CD4-positive, alpha-beta T cell treated with Interleukin-6 for 4 hours (primary cell): ENCODE measurements around the gene ARRDC3.
"Not testable (repeated sequence)": the region's sequence is repeated elsewhere in the genome, so short reads cannot be mapped to it uniquely, and the experiment has no call there.

Experiments used
- DNase-seq: peaks from one replicate; pipeline ENCODE4 v3.0.0-alpha.2; 2020; ENCODE audit warnings: mixed read lengths

ARRDC3 gene, protein sequence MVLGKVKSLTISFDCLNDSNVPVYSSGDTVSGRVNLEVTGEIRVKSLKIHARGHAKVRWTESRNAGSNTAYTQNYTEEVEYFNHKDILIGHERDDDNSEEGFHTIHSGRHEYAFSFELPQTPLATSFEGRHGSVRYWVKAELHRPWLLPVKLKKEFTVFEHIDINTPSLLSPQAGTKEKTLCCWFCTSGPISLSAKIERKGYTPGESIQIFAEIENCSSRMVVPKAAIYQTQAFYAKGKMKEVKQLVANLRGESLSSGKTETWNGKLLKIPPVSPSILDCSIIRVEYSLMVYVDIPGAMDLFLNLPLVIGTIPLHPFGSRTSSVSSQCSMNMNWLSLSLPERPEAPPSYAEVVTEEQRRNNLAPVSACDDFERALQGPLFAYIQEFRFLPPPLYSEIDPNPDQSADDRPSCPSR

DNA sequence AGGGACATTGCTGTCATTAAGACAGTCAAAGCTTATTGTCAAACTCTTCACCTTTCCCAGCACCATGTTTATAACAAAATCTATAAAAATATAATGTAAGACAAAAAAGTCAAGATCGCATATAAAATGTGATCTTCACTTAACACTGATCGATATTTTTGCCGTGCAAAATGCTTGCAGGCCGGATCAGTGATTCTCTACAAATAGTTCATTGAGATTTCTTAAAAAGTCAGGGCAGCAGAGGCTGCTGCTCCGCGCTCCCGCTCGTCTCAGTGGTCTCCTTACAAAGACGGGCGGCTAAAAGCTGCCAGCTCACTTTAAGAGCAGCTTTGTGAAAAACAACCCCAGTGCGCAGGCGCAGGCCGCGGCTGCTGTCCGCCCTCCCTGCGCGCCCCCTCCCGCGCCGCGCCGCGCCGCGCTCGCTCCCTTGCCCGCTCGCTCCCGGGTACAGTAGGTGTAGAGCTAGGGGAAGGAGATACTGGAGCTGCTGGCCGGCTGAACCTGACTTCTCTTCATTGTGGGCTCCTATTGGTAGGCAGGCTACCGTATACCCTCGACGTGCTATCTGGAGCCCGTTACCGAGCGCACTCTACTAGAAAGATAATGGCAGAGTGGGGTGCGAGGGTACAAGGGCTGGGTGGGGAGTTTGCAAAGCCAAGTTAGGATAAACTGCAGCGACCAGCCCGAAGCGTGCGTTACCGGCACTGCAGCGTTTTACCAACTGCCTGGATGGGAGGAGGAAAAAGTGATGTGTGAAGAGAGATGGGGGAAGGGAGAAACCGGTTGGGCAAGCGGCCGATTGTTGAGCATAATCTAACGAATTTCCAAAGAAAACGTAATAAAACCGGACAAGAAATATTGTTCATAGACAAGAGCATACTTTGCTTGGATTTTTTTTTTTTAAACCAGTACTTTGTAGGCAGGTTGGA lies at the start of gene ARRDC3:
Gene ARRDC3, minus strand, starts transcription at position 291 of the 929 bp plus-strand sequence. Its CDS starts 225 bp downstream, at position 66.
- peak; percentile 98 for DNase-seq

DNA sequence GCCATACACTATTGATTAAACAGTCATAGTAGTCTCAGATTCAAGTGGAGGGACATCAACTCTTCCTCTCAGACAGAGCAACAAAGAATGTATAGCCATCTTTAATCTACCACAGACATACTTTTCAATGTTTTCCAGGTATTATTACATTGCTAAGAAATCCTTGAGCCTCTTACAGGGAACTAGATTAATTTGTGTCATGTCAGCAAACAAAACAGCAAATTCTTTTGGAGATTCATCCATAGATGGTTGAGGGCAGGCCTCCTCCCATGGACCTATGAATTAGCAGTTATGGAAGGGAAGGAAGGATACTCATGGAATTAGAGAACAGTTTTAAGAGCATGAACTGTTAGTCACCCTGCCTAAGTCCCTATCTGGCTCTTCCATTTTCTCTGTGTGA lies 47.8 kb upstream of the ARRDC3 start:
- no peak for DNase-seq

DNA sequence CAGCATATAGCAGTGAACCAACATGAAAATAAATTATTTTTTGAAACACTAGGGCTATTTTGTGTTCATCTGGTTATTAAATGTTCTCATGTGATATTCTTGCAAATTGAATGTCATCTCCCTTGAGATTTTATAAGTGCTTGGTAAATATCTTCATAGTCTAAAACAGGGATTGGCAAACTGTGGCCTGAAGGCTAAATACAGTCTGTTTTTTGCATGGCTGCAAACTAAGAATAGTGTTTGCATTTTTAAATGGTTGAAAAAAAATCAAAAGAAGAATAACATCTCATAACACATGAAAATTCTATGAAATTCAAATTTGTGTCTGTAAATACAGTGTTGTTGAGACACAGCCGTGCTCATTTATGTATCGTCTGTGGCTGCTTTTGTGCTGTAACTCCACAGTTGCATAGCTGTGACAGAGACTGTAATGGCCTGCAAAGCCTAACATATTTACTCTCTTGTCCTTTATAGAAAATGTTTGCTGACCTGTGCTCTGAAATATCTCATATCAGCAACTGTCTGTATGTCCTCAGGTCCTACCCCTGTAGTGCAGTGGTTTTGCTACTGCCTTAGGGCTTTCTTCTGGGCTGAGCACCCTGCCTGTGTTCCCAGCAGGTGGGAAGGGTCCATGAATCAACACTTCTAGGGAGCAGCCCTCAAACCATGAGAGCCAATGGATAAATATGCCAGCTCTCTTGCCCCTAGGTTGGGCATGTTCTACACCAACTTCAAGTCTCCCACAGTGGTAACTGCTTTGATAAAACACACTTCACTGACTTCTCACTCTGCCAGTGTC lies 41.7 kb upstream of the ARRDC3 start:
- DNase-seq: no peak

DNA sequence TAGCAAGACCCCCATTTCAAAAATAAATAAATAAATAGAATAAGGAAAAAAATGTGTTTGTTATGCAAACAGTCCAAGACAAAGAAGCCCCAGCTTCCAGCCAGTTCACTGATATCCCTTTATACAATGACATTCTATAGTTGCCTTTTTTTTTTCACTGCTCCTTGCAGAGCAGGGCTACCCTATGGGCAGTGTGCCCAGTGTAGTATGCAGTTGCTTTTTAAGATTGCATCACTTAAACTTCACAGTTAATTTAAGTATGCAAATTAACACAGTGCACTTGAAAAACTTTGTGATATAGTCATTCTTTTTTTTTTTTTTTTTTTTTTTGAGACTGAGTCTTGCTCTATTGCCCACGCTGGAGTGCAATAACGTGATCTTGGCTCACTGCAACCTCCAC lies 40.8 kb upstream of the ARRDC3 start:
- no peak for DNase-seq

DNA sequence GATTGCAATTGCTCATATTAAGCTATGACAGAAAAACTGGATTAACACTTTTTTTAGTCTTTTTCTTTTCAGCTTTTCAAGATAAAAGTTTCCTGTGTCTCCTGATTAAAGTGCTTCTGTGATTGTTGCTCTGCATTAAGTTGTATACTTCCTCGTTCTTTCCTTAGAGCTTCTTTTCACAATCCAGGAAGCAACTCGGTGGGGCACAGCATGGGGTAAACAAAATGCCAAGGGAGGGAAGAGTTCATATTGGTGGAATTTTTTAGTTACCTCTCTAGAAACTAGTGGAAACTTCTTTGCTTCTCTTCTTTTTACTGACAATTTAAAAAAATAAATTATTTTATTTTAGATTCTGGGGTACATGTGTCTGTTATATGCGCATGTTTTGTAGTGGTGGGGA lies 37.8 kb upstream of the ARRDC3 start:
- DNase-seq: no peak

DNA sequence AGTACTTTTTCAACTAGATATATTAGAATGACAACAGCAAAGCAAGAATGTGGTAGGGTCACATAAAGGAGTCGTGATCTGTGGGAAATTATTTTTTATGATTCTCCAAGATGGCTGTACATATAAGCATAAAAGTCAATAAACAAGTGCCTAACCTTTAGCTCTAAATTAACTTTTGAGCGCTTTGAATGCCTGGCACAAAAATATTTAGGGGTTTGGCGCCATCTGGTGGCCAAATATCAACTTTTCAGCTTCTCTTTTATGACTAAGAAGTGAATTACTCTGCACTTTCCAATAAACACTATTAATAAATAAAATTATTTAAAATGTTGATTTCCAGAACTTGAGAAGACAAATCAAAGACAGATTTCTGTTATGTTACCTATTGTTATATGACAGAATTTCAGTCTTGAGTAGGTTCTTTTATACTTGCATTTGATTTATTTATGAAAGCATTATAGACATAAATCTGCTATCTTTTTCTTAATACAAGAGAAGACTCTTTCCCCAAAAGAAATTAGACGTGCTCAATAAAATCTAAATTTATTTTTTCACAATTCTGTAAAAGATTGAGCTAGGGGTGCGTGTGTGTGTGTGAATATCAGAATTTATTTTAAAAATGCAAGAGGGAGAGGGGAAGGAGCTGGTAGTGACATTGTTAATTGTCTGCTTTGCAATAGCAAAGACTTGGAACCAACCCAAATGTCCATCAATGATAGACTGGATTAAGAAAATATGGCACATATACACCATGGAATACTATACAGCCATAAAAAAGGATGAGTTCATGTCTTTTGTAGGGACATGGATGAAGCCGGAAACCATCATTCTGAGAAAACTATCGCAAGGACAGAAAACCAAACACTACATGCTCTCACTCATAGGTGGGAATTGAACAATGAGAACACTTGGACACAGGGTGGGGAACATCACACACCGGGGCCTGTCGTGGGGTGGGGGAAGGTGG lies 36.7 kb upstream of the ARRDC3 start:
- peak; percentile 78 for DNase-seq

DNA sequence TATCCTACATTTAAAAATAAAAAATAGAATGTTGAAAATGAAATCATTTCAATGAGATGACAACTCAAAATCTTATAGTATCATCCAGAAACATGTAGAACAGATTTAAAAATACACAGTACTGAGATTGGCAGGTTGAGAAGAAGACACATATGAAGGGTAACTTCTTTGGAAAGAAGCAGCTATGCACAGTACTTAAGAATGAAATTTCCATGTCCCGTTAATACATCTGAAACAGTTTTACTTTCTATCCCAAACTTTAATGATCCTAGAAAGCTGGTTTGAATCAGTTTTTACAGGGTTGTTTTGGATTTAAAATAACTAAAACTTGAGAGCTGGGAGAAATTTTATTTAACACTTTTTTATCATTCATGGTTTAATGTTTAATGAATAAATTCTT lies 36.0 kb upstream of the ARRDC3 start:
- no peak for DNase-seq

DNA sequence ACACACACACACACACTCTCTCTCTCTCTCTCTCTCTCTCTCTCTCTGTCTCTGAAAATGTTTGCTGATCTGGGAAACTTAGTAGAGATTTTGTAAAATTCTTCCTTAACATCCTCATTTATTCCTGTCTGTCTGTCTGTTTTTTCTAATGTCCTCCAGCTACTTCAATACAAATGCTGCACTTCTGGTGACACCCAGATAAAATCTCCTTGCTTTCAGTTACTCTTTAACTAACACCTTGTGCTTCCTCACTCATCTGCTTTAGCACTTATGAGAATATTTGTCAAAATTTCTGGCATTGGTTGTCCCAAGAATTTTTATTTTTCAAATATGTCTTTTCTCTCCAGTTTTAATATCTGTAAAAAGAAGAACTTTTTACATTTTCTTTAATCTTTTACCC lies 35.0 kb upstream of the ARRDC3 start:
- no peak for DNase-seq

DNA sequence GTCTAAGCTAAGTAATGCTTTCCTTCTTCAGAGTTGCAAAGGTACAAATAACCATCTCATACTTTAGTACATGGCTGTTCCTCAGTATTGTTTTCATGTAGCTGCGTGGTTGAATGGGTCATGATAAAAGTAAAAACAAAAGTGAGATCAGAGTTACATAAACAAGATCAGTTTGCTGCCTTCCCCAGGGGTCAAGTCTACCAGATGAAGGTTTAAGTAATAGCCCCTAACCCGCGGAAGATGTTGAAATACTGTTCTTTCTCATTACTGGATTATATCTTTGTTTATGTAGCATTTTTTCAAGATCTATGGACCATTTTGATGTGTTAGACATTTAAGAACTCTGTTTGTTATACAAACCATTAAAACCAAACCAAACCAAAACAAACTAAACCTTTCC lies 34.1 kb upstream of the ARRDC3 start:
- DNase-seq: no peak

DNA sequence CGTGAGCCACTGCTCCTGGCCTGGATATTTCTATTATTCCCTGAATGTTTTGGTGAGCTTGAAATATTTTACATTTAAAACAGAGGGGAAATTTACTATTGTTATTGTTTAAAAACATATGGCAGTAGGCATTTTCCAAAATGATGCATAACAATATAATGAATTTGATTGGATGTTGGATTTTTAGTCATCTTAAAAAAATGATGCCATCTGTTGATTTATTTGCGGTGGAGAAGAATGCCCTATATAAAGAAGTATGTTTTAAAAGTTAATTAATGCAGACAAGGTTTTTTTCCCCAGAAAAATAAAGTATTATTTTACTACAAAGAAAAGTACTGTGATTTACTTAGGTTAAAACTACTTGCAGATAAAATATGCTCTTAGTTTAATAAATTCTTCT lies 33.4 kb upstream of the ARRDC3 start:
- DNase-seq: no peak

DNA sequence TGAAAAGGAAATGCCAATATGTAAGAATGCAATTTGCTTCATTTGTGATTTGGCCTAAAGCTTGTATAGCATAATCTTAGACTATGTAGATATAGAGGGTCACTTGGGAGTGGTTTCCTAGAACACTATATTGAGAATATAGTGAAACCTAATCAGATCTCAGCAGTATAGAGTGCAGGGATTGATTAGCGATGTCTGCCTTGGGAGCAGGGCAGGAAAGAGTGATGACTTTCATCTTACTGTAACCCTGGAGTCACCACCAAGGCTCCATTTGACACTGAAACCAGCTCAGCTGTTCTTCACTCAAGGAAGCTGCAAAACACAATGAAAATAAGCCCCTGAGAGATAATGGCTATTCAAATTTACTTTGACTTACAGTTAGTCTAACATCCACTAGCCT lies 26.2 kb upstream of the ARRDC3 start:
- no peak for DNase-seq

DNA sequence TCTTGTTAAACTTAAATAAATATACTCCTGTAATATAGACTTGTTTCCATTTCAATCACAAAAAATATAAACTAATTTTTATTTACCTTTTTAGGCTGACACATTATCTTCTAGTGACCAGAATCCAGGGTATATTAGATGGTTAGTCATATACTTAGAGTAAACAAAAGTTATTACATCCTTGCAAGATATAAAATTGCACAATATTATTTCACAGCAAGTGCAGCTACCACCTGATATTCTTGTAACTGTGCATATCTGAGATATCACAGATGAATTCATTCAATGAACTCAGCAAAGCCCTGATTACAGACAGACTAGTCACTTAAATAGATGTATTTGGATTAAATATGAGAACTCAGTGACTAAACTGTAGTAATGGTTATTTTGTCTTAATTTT lies 25.6 kb upstream of the ARRDC3 start:
- DNase-seq: no peak

DNA sequence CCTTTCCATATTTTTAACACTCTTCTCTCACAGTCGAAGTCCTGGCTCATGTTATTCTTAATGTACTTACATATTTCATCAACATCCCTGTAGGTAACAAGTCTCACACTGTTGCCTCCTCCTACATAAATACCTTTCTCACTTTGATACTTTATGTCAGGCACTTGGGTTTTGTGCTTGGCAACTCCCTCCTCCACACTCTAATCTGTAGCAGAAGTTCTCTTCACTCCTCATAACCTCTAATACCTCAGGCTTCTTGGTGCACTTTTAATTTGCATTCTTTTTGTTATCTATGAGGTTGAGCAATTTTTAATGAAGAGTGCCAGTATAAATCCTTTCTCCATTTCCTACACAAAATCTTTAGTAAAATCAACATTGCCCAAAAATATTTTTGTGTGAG lies 24.1 kb upstream of the ARRDC3 start:
- no peak for DNase-seq

DNA sequence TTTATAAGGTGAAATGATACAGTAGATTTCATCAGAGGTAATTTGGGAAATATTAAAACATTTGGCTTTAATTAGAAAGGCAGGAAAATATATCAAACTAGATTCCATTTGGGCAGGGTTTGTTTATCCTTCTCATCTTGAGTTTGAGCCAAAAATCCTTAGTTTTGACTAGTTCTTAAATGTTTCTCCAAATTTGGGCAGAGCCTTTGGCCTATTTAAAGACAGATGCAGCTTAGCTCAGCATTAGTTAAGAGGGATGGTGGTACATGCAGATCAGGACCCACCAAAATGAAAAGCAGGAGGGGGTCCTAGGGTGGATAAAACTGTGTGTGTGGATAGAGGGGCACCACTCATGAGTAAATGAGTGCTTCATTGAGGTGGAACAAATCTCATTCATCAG lies 20.3 kb upstream of the ARRDC3 start:
- DNase-seq: no peak

DNA sequence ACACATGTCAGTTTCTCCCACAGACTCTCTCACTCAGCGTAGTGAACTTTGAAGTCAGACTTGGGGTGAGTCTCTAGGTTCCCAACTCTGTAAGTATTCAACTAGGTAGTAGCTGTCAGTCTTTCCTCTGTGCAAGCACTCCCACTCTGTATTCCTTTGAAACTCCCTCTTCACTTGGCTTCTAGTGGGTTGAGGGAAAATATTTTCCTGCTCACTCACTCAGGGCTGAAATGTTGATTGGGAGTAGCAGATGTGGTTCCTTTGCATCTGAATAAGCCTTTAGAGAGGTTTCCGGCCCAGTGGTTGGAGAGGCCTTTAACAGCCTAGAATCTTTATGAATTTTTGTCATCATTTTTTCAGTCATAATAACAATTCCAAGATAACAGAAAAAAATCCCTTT lies 18.1 kb upstream of the ARRDC3 start:
- DNase-seq: no peak

DNA sequence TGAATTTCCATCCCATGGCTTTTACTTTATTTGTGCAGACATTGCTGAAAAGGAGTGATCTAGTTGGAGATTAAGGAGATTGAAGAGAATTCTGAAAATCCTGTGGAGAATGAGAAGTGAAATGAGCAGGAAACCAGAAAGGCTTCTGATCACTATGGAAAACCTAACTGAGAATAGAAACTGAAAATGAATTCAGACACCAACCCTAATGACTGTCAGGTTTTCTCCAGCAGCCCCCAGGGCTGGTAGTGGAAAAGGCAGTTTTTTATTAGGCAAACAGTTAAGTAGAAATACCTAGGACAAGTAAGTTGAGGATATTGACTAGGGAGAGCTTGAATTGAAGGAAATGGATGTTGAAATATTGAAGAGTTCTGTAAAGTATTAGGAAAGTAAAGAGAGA lies 14.7 kb upstream of the ARRDC3 start:
- no peak for DNase-seq

DNA sequence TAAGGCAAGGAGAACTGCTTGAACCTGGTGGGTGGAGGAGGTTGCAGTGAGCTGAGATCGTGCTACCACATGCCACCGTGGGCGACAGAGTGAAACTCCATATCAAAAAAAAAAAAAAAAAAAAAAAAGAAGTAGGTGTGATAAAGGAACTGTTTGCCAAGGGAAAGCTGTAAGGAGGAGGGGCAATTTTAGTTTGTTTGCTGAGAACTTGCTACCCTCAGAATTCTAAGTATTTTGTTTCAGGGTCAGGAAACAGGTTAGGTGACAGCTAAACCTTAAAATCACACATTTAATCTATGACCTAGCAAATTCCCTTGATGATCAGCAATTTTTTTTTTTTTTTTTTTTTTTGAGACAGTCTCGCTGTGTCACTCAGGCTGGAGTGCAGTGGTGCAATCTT lies 7.2 kb upstream of the ARRDC3 start:
- no peak for DNase-seq

DNA sequence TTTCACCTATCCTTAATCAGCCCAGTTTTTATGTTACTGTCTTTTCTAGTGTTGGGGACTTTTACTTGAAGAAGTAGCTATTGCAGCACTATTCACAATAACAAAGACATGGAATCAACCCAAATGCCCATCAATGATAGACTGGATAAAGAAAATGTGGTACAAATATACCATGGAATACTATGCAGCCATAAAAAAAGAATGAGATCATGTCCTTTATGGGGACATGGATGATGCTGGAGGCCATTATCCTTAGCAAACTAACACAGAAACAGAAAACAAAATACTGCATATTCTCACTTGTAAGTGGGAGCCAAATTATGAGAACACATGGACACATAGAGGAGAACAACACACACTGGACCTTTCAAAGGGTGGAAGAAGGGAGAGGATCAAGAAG lies 6.4 kb upstream of the ARRDC3 start:
- DNase-seq: not testable (repeated sequence)

DNA sequence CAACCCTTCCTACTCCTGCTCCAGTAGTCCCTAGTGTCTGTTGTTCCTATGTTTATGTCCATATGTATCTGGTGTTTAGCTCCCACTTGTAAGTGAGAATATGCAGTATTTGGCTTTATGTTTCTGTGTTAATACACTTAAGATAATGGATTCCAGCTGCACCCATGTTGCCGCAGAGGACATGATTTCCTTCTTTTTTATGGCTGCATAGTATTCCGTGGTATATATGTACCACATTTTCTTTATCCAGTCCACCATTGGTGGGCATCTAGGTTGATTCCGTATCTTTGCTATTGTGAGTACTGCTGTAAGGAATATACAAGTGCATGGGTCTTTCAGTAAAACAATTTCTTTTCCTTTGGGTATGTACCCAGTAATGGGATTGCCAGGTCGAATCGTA lies 5.2 kb upstream of the ARRDC3 start:
- no peak for DNase-seq

DNA sequence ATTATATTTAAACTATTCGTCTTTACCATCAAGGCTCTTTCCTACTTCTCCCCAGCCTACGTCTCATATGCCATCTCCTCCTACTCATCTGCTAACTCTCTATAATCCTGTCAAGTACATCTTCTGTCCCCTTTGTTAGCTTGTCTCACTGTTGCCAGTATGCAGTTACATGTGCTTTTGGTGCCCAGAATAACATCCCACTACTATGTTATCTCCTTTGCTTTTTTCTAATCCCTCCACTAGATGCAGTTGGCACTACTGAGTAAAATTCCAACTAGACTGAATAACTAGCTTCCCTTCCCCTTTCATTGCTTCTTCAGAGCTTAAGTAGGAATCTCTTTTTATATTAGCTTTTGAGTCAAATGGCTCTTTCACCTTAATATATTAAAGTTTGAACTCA lies 3.0 kb upstream of the ARRDC3 start:
- no peak for DNase-seq

DNA sequence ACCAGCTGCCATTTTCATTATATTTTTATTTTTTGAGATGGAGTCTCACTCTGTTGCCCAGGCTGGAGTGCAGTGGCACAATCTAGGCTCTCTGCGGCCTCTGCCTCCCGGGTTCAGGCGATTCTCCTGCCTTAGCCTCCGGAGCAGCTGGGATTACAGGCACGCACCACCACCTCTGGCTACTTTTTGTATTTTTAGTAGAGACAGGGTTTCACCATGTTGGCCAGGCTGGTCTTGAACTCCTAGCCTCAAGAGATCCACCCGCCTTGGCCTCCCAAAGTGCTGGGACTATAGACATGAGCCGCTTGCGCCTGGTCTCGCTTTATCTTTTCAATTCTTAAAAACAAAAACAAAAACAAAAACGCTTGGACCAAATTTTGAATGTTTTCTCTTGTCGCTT lies 2.5 kb upstream of the ARRDC3 start:
- not testable (repeated sequence) for DNase-seq
